Measurements from ENCODE around the gene SPATA21.

SPATA21 gene

GRCh38 chr1:16409536-16410152 lies 27.6 kb downstream of the SPATA21 start:
- Histone ChIP-seq H3K4me1 (no peaks in the 10 kb centered on the region), H3K36me3 (ENCODE audit: control insufficient read depth, insufficient read depth, low read length) (no peaks in the 10 kb centered on the region)
- TF ChIP-seq, protein P1, sequence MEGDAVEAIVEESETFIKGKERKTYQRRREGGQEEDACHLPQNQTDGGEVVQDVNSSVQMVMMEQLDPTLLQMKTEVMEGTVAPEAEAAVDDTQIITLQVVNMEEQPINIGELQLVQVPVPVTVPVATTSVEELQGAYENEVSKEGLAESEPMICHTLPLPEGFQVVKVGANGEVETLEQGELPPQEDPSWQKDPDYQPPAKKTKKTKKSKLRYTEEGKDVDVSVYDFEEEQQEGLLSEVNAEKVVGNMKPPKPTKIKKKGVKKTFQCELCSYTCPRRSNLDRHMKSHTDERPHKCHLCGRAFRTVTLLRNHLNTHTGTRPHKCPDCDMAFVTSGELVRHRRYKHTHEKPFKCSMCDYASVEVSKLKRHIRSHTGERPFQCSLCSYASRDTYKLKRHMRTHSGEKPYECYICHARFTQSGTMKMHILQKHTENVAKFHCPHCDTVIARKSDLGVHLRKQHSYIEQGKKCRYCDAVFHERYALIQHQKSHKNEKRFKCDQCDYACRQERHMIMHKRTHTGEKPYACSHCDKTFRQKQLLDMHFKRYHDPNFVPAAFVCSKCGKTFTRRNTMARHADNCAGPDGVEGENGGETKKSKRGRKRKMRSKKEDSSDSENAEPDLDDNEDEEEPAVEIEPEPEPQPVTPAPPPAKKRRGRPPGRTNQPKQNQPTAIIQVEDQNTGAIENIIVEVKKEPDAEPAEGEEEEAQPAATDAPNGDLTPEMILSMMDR (IDR thresholded peaks at IDR 0.05), result no peak

DNA sequence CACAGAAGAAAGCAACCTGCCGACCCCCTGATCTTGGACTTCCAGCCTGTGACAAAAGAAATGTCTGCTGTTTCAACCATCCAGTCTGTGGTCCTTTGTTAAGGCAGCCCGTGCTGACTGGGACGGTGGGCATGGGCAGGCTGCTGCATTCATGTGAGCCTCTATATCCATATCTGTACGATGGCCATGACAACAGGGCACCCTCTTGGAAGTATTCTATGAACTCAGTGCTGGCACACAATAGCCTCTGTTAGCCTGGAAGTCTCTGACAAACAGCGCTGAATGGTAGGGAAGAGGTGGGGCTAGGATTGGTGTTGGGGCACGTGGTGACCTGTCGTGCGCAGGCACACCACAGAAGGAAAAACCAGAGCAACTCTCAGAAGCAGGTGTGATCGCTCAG lies 30.4 kb downstream of the SPATA21 start:
- no peaks in the 10 kb centered on the region for H3K4me1 ChIP-seq
- no peak overlapping the region for H2AFZ ChIP-seq
- H3K27me3 ChIP-seq (ENCODE audit: control insufficient read depth, insufficient read depth, low read length), result no peaks in the 10 kb centered on the region
- H3K4me3 ChIP-seq (ENCODE audit: low read depth, low read length), result no peak overlapping the region
- H3K36me3 ChIP-seq (ENCODE audit: control insufficient read depth, insufficient read depth, low read length), result no peaks in the 10 kb centered on the region
- H3K4me2 ChIP-seq (ENCODE audit: low read length), result no peak overlapping the region
- H3K9me3 ChIP-seq (ENCODE audit: control insufficient read depth, low read length), result no peaks in the 10 kb centered on the region
- TF ChIP-seq, protein P1 (IDR thresholded peaks at IDR 0.05), result no peak
- H3K27ac ChIP-seq, result no peak overlapping the region
- H3K79me2 ChIP-seq, result no peaks in the 10 kb centered on the region
- H3K9ac ChIP-seq, result no peak overlapping the region

More at GRCh38 chr1:16409536-16410152, 27.6 kb downstream of the SPATA21 start:
- H3K27me3 ChIP-seq (ENCODE audit: control insufficient read depth, insufficient read depth, low read length), result no peaks in the 10 kb centered on the region
- H3K9ac ChIP-seq, result no peak overlapping the region
- no peak overlapping the region for H3K4me2 ChIP-seq (ENCODE audit: low read length)
- no peaks in the 10 kb centered on the region for H3K79me2 ChIP-seq
- no peaks in the 10 kb centered on the region for H3K9me3 ChIP-seq (ENCODE audit: control insufficient read depth, low read length)
- H2AFZ ChIP-seq, result no peak overlapping the region
- H3K27ac ChIP-seq, result no peak overlapping the region
- H3K4me3 ChIP-seq (ENCODE audit: low read depth, low read length), result no peak overlapping the region

- Histone ChIP-seq H3K4me2 (ENCODE audit: low read length) (no peak overlapping the region), H3K4me3 (ENCODE audit: low read depth, low read length) (no peak overlapping the region), H2AFZ (no peak overlapping the region), H3K4me1 (no peaks in the 10 kb centered on the region), H3K79me2 (no peaks in the 10 kb centered on the region), H3K9me3 (ENCODE audit: control insufficient read depth, low read length) (no peaks in the 10 kb centered on the region), H3K9ac (no peak overlapping the region), H3K27ac (no peak overlapping the region), H3K27me3 (ENCODE audit: control insufficient read depth, insufficient read depth, low read length) (no peaks in the 10 kb centered on the region), H3K36me3 (ENCODE audit: control insufficient read depth, insufficient read depth, low read length) (no peaks in the 10 kb centered on the region)
- TF ChIP-seq, protein P1 (IDR thresholded peaks at IDR 0.05), result no peak
These were observed 31.8 kb downstream of the SPATA21 start for GRCh38 chr1:16405441-16405840.

DNA sequence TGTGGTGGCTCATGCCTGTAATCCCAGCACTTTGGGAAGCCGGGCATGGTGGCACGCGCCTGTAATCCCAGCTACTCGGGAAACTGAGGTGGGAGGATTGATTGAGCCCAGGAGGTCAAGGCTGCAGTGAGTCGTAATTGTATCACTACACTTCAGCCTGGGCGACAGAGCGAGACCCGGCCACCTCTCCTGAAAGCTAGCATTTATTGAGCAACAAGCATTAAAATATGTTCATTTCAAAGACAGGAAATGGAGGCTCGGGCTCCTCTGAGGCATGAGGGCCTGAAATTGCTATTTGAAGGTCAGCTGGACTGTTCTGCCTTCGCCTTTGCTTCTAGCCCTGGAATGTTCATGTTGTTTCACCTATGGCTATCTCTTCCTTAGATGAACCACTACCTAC lies 34.5 kb downstream of the SPATA21 start:
- H3K36me3 ChIP-seq (ENCODE audit: control insufficient read depth, insufficient read depth, low read length), result no peaks in the 10 kb centered on the region
- no peaks in the 10 kb centered on the region for H3K9me3 ChIP-seq (ENCODE audit: control insufficient read depth, low read length)
- no peak overlapping the region for H3K4me2 ChIP-seq (ENCODE audit: low read length)
- H3K4me1 ChIP-seq, result no peaks in the 10 kb centered on the region
- TF ChIP-seq, protein P1 (IDR thresholded peaks at IDR 0.05), result no peak
- H3K79me2 ChIP-seq, result no peaks in the 10 kb centered on the region
- H3K27ac ChIP-seq, result no peak overlapping the region
- H3K9ac ChIP-seq, result no peak overlapping the region
- no peak overlapping the region for H3K4me3 ChIP-seq (ENCODE audit: low read depth, low read length)
- no peaks in the 10 kb centered on the region for H3K27me3 ChIP-seq (ENCODE audit: control insufficient read depth, insufficient read depth, low read length)
- no peak overlapping the region for H2AFZ ChIP-seq

- peaks cover 3% of the 10 kb centered on the region for H3K79me2 ChIP-seq
- H3K9me3 ChIP-seq (ENCODE audit: control insufficient read depth, low read length), result no peaks in the 10 kb centered on the region
- TF ChIP-seq, protein P1 (IDR thresholded peaks at IDR 0.05), result no peak
- H3K27ac ChIP-seq, result no peak overlapping the region
- H3K9ac ChIP-seq, result no peak overlapping the region
- H3K4me3 ChIP-seq (ENCODE audit: low read depth, low read length), result no peak overlapping the region
- no peaks in the 10 kb centered on the region for H3K4me1 ChIP-seq
- no peak overlapping the region for H3K4me2 ChIP-seq (ENCODE audit: low read length)
- no peaks in the 10 kb centered on the region for H3K27me3 ChIP-seq (ENCODE audit: control insufficient read depth, insufficient read depth, low read length)
- no peak overlapping the region for H2AFZ ChIP-seq
- no peaks in the 10 kb centered on the region for H3K36me3 ChIP-seq (ENCODE audit: control insufficient read depth, insufficient read depth, low read length)
These were observed 38.8 kb downstream of the SPATA21 start for GRCh38 chr1:16398371-16398953.

All from parathyroid adenoma (tissue), 2 donors.